ENCODE data around the gene GLI2. TPM values are rescaled to one million over a fixed set of nuclear protein-coding genes. Genes with fewer than 3 reads are reported as not detected.

GLI2 gene
- total RNA-seq, 2 experiments from 2014 or later: not detected

DNA sequence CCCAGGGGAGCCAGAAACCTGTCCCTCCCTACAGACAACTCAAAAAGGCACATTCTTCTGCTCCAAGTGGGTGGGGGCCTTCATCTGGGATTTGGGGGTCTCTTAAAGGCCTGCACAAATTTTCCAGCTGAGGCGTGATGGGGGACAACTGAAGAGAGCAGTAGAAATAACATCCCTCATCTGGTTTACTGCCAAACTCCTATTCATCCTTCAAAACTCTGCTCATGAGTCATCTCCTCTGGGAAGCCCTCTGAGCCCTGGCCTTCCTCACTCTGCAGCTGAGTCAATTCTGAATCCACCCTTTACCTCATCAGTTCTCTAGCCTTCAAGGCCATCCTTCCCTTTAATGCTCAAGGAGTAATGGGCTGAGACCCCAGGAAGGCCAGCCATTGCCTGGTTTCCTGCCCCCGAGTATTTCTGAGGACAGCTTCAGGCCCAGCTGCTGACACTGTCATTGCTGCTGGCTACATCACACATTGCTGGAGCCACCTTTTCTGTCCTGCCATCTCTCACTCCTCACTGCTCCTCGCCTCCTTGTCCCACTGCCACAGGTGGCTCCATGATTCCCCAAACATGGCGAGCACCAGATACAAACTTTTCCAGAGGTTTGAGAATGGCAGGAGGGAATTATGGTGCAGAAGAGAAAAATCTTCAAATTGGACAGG, 32.2 kb upstream of the GLI2 start:
- DNase-seq: no peak
- H3K27ac Mint-ChIP-seq: no peak overlapping the region
- no peaks in the 10 kb centered on the region for H3K27me3 Mint-ChIP-seq
- H3K4me3 Mint-ChIP-seq: no peak overlapping the region
- no peaks in the 10 kb centered on the region for H3K4me1 Mint-ChIP-seq
- H3K36me3 Mint-ChIP-seq: no peaks in the 10 kb centered on the region
- H3K9me3 Mint-ChIP-seq: no peaks in the 10 kb centered on the region

DNA sequence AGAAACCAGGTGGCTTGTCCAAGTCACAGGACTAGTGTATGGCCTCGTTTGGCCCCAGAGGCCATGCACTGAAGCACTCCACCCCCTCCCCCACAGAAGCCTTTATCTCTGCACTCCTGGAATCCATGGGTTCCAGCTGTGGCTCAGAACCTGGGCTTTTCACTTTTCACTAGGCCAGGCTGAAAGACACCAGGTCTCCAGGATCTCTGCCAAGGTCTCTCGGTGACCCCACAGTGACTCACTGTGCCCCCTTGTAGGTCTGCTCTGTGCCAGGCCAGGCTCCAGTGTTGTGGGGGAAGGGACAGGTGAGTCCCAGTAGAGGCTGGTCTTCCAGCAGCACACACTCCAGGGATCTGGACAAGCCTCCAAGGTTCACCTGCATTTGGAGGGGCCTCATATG, 31.0 kb upstream of the GLI2 start:
- Mint-ChIP-seq H3K4me1 (no peaks in the 10 kb centered on the region), H3K36me3 (no peaks in the 10 kb centered on the region), H3K27ac (no peak overlapping the region), H3K9me3 (no peaks in the 10 kb centered on the region), H3K27me3 (no peaks in the 10 kb centered on the region), H3K4me3 (no peak overlapping the region)
- no peak for DNase-seq

- Mint-ChIP-seq H3K36me3 (no peaks in the 10 kb centered on the region), H3K4me1 (peaks cover 4% of the 10 kb centered on the region), H3K27me3 (peaks cover 3% of the 10 kb centered on the region), H3K27ac (no peak overlapping the region), H3K4me3 (no peak overlapping the region), H3K9me3 (no peaks in the 10 kb centered on the region)
- DNase-seq: no peak
These were observed 27.9 kb upstream of the GLI2 start for GRCh38 chr2:120707816-120708215.

DNA sequence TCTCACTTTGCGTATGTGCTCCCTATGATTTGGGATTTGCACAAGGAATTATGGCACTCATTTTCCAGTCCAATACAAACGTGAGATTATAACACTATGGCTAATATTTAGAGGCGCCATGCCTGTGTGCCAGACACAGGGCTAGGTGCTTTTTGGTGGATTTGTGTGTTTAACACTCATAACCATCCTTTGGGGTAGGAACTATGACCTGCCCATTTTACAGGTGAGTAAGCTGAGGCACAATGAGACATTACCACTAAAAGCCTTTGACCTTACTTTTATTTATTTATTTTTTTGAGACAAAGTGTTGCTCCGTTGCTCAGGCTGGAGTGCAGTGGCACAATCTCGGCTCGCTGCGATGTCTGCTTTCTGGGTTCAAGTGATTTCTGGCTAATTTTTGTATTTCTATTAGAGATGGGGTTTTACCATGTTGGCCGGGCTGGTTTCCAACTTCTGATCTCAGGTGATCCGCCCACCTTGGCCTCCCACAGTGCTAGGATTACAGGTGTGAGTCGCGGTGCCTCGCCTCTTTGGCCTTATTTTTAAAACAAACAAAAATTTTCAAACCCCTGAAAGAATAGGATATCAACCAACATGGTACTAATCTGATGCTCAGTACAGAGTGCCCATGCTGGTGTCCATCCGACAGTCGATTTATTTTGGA, 26.6 kb upstream of the GLI2 start:
- peaks cover 6% of the 10 kb centered on the region for H3K27me3 Mint-ChIP-seq
- peaks cover 4% of the 10 kb centered on the region for H3K4me1 Mint-ChIP-seq
- H3K4me3 Mint-ChIP-seq: no peak overlapping the region
- no peaks in the 10 kb centered on the region for H3K9me3 Mint-ChIP-seq
- H3K36me3 Mint-ChIP-seq: no peaks in the 10 kb centered on the region
- no peak overlapping the region for H3K27ac Mint-ChIP-seq
- DNase-seq: no peak

DNA sequence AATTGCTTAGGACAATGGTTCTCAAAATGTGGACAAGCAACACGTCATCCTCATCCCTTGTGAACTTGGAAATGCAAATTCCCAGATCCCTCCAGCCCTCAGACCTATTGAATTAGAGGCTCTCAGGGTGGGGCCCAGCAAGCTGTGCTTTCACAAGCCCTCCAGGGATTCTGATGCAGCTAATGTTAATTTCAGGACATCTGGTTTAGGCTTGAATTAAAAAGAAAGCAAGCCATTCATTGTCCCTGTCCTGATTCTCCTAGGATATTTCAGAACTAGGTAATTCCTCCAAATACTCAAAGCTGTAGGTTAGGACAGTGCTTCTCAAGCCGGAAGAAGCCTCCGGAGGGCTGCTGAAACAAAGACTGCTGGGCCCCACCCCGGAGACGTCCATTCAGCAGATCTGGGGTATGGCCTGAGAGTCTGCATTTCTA, 26.0 kb upstream of the GLI2 start:
- Mint-ChIP-seq H3K4me1 (peaks cover 4% of the 10 kb centered on the region), H3K36me3 (no peaks in the 10 kb centered on the region), H3K4me3 (no peak overlapping the region), H3K27me3 (peaks cover 6% of the 10 kb centered on the region), H3K27ac (no peak overlapping the region), H3K9me3 (no peaks in the 10 kb centered on the region)
- no peak for DNase-seq

GRCh38 chr2:120710256-120710655, 25.4 kb upstream of the GLI2 start:
- no peaks in the 10 kb centered on the region for H3K9me3 Mint-ChIP-seq
- H3K27me3 Mint-ChIP-seq: peaks cover 6% of the 10 kb centered on the region
- no peak for DNase-seq
- no peaks in the 10 kb centered on the region for H3K36me3 Mint-ChIP-seq
- H3K27ac Mint-ChIP-seq: no peak overlapping the region
- no peak overlapping the region for H3K4me3 Mint-ChIP-seq
- H3K4me1 Mint-ChIP-seq: peaks cover 4% of the 10 kb centered on the region

- peaks cover 6% of the 10 kb centered on the region for H3K27me3 Mint-ChIP-seq
- no peaks in the 10 kb centered on the region for H3K36me3 Mint-ChIP-seq
- no peak for DNase-seq
- H3K9me3 Mint-ChIP-seq: no peaks in the 10 kb centered on the region
- H3K27ac Mint-ChIP-seq: no peak overlapping the region
- H3K4me3 Mint-ChIP-seq: no peak overlapping the region
- H3K4me1 Mint-ChIP-seq: peaks cover 4% of the 10 kb centered on the region
These were observed 24.0 kb upstream of the GLI2 start for GRCh38 chr2:120711694-120712093.

DNA sequence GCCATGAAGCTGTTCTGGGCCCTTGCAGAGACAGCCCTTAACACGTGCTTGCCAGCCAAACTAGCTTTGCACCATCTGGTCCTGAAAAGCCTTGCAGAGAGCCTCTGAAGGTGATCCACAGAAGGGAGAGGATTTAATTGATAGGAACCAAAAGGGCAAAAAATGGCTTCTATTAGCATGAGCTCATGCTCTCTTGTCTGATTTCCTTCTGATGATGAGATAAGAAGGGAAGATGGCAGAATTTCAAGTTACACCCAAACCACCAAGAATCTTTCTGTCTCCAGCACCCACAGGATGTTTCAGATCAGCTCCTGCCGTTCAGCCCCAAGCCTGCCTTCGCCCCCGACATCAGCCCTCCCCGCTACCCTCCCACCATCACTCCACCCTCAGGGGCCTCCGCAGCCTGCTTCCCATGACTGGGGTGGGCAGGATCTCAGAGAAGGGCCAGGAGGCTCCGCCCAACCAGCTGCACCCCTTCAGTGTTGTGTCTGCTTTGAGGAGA, 23.4 kb upstream of the GLI2 start:
- no peaks in the 10 kb centered on the region for H3K36me3 Mint-ChIP-seq
- peaks cover 6% of the 10 kb centered on the region for H3K27me3 Mint-ChIP-seq
- H3K4me3 Mint-ChIP-seq: no peak overlapping the region
- no peak overlapping the region for H3K27ac Mint-ChIP-seq
- no peaks in the 10 kb centered on the region for H3K9me3 Mint-ChIP-seq
- peaks cover 4% of the 10 kb centered on the region for H3K4me1 Mint-ChIP-seq
- DNase-seq: no peak

GRCh38 chr2:120715353-120715752, 20.3 kb upstream of the GLI2 start:
- Mint-ChIP-seq H3K27me3 (peaks cover 6% of the 10 kb centered on the region), H3K36me3 (no peaks in the 10 kb centered on the region), H3K9me3 (no peaks in the 10 kb centered on the region), H3K27ac (no peak overlapping the region), H3K4me1 (peaks cover 4% of the 10 kb centered on the region), H3K4me3 (no peak overlapping the region)
- no peak for DNase-seq

DNA sequence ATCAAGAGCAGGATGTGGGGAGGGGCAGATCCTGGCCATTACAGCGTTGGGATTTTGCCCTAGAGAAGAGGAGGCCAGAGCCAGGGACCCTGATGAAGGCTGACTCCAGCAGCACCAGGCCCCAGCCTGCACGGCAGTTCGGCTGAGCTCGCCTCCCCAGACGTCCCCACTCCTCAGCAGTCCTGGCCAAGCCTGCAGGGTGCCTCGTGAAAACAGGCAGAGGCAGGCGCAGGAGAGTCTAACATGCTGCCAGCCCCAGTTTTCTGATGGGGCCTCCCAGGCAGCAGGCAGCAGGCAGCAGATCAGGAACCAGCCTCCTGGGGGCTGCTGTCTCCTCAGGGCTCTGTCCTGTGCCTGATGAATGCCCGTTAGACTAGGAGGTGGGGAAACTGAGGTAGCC, 19.7 kb upstream of the GLI2 start:
- Mint-ChIP-seq H3K9me3 (no peaks in the 10 kb centered on the region), H3K36me3 (no peaks in the 10 kb centered on the region), H3K27ac (no peak overlapping the region), H3K4me1 (peaks cover 4% of the 10 kb centered on the region), H3K27me3 (peaks cover 4% of the 10 kb centered on the region), H3K4me3 (no peak overlapping the region)
- DNase-seq: no peak

DNA sequence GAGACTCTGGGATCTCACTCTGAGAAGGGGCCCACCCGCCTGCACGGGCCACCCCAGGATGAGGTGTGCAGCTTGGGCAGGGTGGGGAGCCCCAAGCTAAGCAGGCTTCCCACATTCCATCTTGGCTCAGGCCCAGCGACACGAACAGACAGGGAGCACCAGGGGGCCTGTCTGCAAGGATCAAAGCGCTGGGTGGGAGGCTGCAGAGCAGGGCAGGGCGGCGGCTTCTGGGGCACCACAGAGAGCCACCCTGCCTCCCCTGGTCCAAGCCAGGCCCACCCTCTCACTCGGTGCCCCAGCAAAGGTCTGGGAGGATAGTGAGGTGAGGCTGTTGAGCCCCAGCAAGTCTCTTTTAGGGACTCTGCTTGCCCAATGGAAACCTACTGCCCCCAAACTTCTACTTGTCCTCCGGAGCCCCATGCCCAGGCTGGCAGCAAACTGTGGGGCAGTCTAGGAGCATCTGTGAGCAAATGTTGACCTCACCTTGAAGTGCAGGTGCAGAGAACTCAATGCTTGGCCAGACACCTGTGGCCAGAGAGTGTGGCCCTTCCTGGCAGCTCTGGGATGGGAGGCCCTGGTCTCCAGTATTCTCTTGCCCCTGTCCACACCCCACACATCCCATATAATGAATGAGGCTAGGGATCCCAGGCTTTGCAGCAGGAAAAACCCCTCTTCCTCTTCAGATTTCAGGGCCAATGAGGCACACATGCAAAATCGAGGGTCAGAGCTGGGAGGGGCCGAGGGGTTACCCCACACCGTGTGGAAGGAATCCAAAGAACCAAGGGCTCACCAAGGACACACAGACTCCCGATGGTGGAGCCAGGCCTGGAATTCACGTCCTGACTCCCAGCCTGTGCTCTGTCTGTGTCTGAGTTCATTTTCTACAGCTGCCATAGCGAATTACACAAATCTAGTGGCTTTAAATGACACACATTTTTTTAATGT, 18.8 kb upstream of the GLI2 start:
- peaks cover 4% of the 10 kb centered on the region for H3K4me1 Mint-ChIP-seq

GRCh38 chr2:120719491-120719890, 16.2 kb upstream of the GLI2 start:
- Mint-ChIP-seq H3K27ac (no peak overlapping the region), H3K9me3 (peaks cover 2% of the 10 kb centered on the region), H3K4me1 (no peaks in the 10 kb centered on the region), H3K36me3 (no peaks in the 10 kb centered on the region), H3K4me3 (no peak overlapping the region), H3K27me3 (no peaks in the 10 kb centered on the region)
- DNase-seq: no peak

More for the DNA sequence above, 18.8 kb upstream of the GLI2 start:
- no peak overlapping the region for H3K27ac Mint-ChIP-seq
- H3K36me3 Mint-ChIP-seq: no peaks in the 10 kb centered on the region
- no peak overlapping the region for H3K4me3 Mint-ChIP-seq
- H3K9me3 Mint-ChIP-seq: no peaks in the 10 kb centered on the region
- peaks cover 3% of the 10 kb centered on the region for H3K27me3 Mint-ChIP-seq
- no peak for DNase-seq

DNA sequence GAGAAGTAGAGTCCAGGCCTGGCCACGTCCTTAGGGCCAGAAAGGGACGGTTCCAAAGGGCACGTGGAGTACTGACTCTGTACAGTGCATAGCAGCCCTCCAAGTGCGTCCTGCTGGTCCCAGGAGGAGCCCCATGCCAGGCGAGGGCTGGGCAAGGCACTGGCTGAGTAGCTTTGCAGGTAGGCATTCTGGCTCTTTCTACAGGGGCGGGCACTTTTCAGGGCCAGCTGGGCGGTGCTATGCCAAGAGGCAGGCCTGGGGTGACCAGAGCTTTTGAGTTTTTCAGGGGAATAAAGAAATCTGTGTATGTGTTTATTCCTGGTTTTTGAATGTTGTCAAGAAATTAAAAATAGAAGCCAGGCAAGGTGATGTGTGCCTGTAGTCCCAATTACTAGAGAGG, 15.4 kb upstream of the GLI2 start:
- DNase-seq: no peak
- no peaks in the 10 kb centered on the region for H3K27me3 Mint-ChIP-seq
- H3K27ac Mint-ChIP-seq: no peak overlapping the region
- no peaks in the 10 kb centered on the region for H3K4me1 Mint-ChIP-seq
- H3K9me3 Mint-ChIP-seq: peaks cover 3% of the 10 kb centered on the region
- H3K4me3 Mint-ChIP-seq: no peak overlapping the region
- H3K36me3 Mint-ChIP-seq: no peaks in the 10 kb centered on the region

DNA sequence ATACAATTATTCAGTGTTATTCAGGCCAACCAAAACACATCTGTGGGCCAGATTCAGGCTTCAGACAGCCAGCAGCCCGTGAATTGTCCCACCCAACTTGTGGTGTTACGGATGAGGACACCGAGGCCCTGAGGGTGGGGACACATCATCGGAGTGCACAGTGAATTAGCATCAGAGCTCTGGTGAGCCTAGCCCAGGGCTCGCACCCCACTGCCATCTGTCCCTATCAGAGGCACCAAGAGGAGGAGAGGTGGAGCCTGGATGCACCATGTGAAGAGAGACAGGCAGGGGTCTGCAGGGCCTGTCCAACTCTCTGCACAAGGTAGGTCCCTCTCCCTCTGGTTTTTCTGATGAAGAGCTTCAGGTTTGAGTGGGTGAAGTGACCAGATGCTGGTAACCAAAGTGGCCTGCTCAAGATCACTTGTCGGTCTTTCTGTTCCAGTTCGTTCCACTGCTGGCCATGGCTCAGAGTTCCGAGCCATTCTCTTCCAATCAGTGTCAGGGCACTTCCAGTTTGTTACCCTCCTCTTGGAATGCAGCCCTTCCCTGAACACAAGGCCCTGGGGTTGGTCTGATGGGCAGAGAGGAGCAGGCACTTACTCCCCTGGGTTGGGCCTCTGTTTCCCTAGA, 14.8 kb upstream of the GLI2 start:
- Mint-ChIP-seq H3K27me3 (no peaks in the 10 kb centered on the region), H3K4me1 (no peaks in the 10 kb centered on the region), H3K27ac (no peak overlapping the region), H3K4me3 (no peak overlapping the region), H3K36me3 (no peaks in the 10 kb centered on the region), H3K9me3 (peaks cover 3% of the 10 kb centered on the region)
- DNase-seq: no peak

- no peaks in the 10 kb centered on the region for H3K27me3 Mint-ChIP-seq
- DNase-seq: no peak
- no peaks in the 10 kb centered on the region for H3K36me3 Mint-ChIP-seq
- H3K4me1 Mint-ChIP-seq: no peaks in the 10 kb centered on the region
- H3K9me3 Mint-ChIP-seq: peaks cover 5% of the 10 kb centered on the region
- no peak overlapping the region for H3K27ac Mint-ChIP-seq
- H3K4me3 Mint-ChIP-seq: no peak overlapping the region
These were observed 13.5 kb upstream of the GLI2 start for GRCh38 chr2:120722246-120722567.
